Glutamatergic neuron (in vitro differentiated cells): ENCODE measurements around the gene ANO10. TPM values are rescaled to one million over a fixed set of nuclear protein-coding genes. Genes with fewer than 3 reads are reported as not detected.

ENCODE experiments used
- DNase-seq: peaks from one replicate; pipeline ENCODE4 v3.0.0; 2022
- H3K27ac Mint-ChIP-seq: one replicate; pipeline ENCODE4 v1.8.0; 2020; ENCODE audit warnings: mild to moderate bottlenecking, mixed read lengths, inconsistent platforms; ENCODE audit not compliant: unreplicated experiment
- H3K27me3 Mint-ChIP-seq: one replicate; pipeline ENCODE4 v1.8.0; 2020; ENCODE audit warnings: mild to moderate bottlenecking, moderate library complexity, mixed read lengths, inconsistent platforms; ENCODE audit not compliant: unreplicated experiment
- H3K36me3 Mint-ChIP-seq: one replicate; pipeline ENCODE4 v1.8.0; 2020; ENCODE audit warnings: mild to moderate bottlenecking, mixed read lengths, inconsistent platforms; ENCODE audit not compliant: unreplicated experiment
- H3K4me1 Mint-ChIP-seq: one replicate; pipeline ENCODE4 v1.8.0; 2020; ENCODE audit warnings: mild to moderate bottlenecking, low read depth, mixed read lengths, inconsistent platforms; ENCODE audit not compliant: unreplicated experiment
- H3K4me3 Mint-ChIP-seq: one replicate; pipeline ENCODE4 v1.8.0; 2020; ENCODE audit warnings: mild to moderate bottlenecking, mixed read lengths, inconsistent platforms; ENCODE audit not compliant: unreplicated experiment
- H3K9me3 Mint-ChIP-seq: one replicate; pipeline ENCODE4 v1.8.0; 2020; ENCODE audit warnings: mild to moderate bottlenecking, moderate library complexity, mixed read lengths, inconsistent platforms; ENCODE audit not compliant: unreplicated experiment
- total RNA-seq: library from RNA; stranded (reverse); fragmentation: NEBNext Ultra II Directional; extraction: Animal tissue kit (Norgen Biotek cat#: 25700); gene quantifications from one replicate; pipeline ENCODE4 v1.2.1, GENCODE V29; 2021; ENCODE audit not compliant: unreplicated experiment
- TF ChIP-seq, protein P1 (sequence below): fragments of 200-600 bp; sonication (generic); IDR thresholded peaks from one replicate; pipeline ENCODE4 v1.5.0; 2021; ENCODE audit not compliant: partially characterized antibody, unreplicated experiment

ANO10 gene
- total RNA-seq, 1 donor from 2014 or later, result 44.9 TPM

DNA sequence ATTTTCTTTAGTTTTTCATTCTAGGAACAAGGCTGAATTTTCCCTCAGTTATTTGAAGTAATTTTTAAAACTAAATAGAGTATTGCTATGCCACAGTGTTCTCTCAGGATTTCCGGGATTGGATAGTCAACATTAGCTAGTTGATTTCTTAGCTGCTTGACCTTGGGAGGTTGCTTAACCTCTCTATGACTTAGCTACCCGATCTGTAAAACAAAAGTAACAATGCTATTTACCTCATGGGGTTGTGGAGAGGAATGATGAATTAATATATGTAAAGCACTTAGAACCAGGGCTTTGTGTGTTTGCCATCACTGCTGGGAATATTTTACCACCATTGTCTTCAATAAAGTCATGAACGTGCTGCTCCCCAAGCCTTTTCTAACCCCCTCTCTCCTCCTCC, 278.0 kb downstream of the ANO10 start:
- Mint-ChIP-seq H3K36me3 (peaks cover 17% of the 10 kb centered on the region), H3K4me1 (peaks cover 2% of the 10 kb centered on the region), H3K27ac (no peak overlapping the region)

DNA sequence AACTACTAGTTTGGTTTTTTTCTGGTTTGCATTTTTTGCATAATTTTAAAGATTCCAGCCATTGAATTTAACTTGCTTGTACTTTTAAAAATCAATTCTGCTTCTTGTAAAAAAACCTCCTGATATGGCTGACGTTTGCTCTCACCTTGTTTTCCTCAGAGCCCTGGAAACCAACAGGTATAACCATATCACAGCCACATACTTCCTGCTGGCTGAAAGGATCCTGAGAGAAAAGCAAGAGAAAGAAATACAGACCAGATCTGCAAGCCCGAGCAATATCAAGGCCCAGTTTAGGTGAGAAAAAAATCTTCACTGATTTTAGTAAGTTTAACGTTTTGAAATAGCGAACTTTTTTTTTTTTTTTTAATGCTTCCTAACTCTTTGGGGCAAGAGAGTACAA, 278.6 kb downstream of the ANO10 start:
- H3K4me1 Mint-ChIP-seq, result peaks cover 2% of the 10 kb centered on the region
- H3K36me3 Mint-ChIP-seq, result peaks cover 23% of the 10 kb centered on the region
- H3K27me3 Mint-ChIP-seq, result no peaks in the 10 kb centered on the region

More for the DNA sequence above, 278.0 kb downstream of the ANO10 start:
- TF ChIP-seq, protein P1, sequence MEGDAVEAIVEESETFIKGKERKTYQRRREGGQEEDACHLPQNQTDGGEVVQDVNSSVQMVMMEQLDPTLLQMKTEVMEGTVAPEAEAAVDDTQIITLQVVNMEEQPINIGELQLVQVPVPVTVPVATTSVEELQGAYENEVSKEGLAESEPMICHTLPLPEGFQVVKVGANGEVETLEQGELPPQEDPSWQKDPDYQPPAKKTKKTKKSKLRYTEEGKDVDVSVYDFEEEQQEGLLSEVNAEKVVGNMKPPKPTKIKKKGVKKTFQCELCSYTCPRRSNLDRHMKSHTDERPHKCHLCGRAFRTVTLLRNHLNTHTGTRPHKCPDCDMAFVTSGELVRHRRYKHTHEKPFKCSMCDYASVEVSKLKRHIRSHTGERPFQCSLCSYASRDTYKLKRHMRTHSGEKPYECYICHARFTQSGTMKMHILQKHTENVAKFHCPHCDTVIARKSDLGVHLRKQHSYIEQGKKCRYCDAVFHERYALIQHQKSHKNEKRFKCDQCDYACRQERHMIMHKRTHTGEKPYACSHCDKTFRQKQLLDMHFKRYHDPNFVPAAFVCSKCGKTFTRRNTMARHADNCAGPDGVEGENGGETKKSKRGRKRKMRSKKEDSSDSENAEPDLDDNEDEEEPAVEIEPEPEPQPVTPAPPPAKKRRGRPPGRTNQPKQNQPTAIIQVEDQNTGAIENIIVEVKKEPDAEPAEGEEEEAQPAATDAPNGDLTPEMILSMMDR, result no peak
- no peaks in the 10 kb centered on the region for H3K27me3 Mint-ChIP-seq
- no peak for DNase-seq
- no peaks in the 10 kb centered on the region for H3K9me3 Mint-ChIP-seq
- no peak overlapping the region for H3K4me3 Mint-ChIP-seq

DNA sequence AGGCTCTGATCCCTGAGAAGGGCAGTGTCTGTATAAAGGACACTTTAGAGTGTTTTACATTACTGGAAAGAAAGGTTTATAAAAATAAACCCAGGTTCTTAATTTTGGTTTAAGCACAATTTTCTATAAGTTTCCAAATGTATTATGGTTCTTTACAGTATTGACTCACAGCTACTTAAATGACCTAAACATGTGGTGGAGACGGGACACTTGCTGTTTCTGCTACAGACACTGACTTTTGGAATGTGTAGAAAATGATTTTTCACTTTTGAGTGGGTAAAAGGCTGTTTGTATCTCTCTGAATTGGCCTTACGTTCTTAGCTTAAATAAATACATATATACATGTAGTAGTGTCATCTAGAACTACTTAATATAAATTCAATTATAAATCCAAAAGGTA, 280.0 kb downstream of the ANO10 start:
- H3K27ac Mint-ChIP-seq, result no peak overlapping the region
- no peaks in the 10 kb centered on the region for H3K27me3 Mint-ChIP-seq
- H3K4me3 Mint-ChIP-seq, result no peak overlapping the region
- DNase-seq, result no peak
- peaks cover 24% of the 10 kb centered on the region for H3K36me3 Mint-ChIP-seq
- H3K4me1 Mint-ChIP-seq, result peaks cover 2% of the 10 kb centered on the region
- TF ChIP-seq, protein P1, result no peak
- peaks cover 2% of the 10 kb centered on the region for H3K9me3 Mint-ChIP-seq

More for the DNA sequence above, 278.6 kb downstream of the ANO10 start:
- TF ChIP-seq, protein P1, result no peak
- Mint-ChIP-seq H3K9me3 (no peaks in the 10 kb centered on the region), H3K4me3 (no peak overlapping the region), H3K27ac (no peak overlapping the region)
- no peak for DNase-seq

DNA sequence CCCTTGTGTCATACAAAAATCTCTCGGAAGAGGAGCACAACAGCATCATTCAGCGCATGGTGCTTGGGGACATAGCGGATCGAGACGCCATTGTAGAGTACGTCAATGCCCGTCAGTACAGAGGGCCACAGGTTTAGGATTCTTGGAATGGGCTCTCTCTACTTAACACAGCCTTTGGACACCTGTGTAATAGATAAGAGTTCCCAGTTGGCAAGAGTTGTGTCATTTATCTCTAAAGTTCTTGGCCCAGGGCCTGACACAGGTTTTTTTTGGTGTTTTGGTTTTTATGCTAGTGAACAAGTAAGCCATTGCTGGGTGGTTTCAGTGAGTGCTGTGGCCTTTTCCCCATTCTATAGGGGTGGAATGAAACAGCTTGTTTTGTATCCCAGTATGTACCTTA, 281.4 kb downstream of the ANO10 start:
- Mint-ChIP-seq H3K36me3 (peaks cover 29% of the 10 kb centered on the region), H3K4me3 (no peak overlapping the region), H3K27ac (no peak overlapping the region), H3K4me1 (peaks cover 2% of the 10 kb centered on the region), H3K9me3 (peaks cover 2% of the 10 kb centered on the region), H3K27me3 (no peaks in the 10 kb centered on the region)
- DNase-seq, result no peak
- TF ChIP-seq, protein P1, result no peak

DNA sequence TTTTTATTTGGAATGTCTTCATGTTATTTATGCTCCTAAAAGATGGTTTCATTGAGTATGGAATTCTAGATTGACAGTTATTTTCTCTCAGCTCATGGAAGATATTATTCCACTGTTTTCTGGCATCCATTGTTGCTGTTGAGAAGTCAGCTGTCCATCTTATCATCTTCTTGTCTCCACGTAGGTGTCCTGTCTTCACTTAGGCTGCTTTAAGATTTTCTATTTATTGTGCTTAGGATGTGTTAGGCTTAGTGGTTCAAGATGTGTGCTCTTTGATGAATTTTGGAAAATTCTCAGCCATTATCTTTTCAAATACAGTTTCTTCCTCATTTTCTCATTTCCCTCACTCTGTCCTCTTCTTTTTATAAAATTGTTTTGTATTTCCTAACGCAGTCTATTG, 283.5 kb downstream of the ANO10 start:
- H3K9me3 Mint-ChIP-seq, result peaks cover 4% of the 10 kb centered on the region
- H3K4me3 Mint-ChIP-seq, result no peak overlapping the region
- no peak overlapping the region for H3K27ac Mint-ChIP-seq
- H3K36me3 Mint-ChIP-seq, result peaks cover 29% of the 10 kb centered on the region
- H3K4me1 Mint-ChIP-seq, result no peaks in the 10 kb centered on the region
- TF ChIP-seq, protein P1, result no peak
- DNase-seq, result no peak
- H3K27me3 Mint-ChIP-seq, result peaks cover 1% of the 10 kb centered on the region
